ENCODE data around the gene SPDYE3.
"Not testable (repeated sequence)": the region's sequence is repeated elsewhere in the genome, so short reads cannot be mapped to it uniquely, and the experiment has no call there.

Gene SPDYE3

DNA sequence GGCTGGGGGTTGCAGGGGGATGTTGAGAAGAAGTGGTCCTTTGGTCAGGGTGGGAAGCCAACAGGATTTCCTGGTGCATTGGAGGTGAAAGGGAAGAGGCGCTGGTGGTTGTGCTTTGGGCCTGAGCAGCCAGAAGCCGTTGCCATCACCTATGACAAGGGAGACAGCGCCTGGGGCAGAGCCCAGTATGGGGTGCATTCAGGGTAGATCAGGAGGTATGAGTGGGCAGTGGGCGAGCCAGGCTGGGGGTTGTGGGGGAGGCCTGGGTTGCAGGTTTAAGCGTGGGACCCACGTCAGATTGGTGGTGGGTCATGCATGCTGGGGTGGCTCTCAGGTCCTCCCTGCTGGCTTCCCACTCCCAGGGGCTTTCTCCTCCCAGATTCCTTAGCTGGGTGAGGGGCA is 44.2 kb downstream of the SPDYE3 start:
- H3K27ac Mint-ChIP-seq = peak overlapping the region; percentile 62
- H3K27me3 Mint-ChIP-seq (ENCODE audit: low read depth) = no peaks in the 10 kb centered on the region
- no peak overlapping the region for H3K4me3 Mint-ChIP-seq
- no peaks in the 10 kb centered on the region for H3K9me3 Mint-ChIP-seq
- peaks cover 50% of the 10 kb centered on the region for H3K36me3 Mint-ChIP-seq (ENCODE audit: low read depth)
- DNase-seq (ENCODE audit: low spot score) = no peak
- peaks cover 9% of the 10 kb centered on the region for H3K4me1 Mint-ChIP-seq (ENCODE audit: low read depth)

DNA sequence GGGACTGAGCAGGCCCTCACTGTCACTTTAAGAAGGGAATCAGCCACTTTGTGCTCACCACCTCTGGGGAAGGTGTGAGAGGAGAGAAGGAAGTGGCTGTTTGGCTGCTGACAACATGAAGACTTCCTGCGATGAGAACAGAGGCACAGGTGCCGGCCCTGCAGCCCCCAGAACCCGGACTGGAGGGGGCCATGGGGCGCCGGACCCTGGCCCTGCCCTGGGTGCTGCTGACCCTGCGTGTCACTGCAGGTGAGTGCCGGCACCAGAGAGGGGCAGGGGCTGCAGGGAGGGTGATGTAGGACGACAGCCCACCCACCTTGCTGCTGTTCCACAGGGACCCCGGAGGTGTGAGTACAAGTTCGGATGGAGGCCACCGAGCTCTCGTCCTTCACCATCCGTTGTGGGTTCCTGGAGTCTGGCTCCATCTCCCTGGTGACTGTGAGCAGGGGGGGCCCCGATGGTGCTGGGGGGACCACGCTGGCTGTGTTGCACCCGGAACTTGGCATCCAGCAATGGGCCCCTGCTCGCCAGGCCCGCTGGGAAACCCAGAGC is 44.8 kb downstream of the SPDYE3 start:
- H3K27me3 Mint-ChIP-seq (ENCODE audit: low read depth); H3K4me3 Mint-ChIP-seq; DNase-seq (ENCODE audit: low spot score); H3K27ac Mint-ChIP-seq; H3K9me3 Mint-ChIP-seq; H3K4me1 Mint-ChIP-seq (ENCODE audit: low read depth): not testable (repeated sequence)
- peaks cover 44% of the 10 kb centered on the region for H3K36me3 Mint-ChIP-seq (ENCODE audit: low read depth)

GRCh38 chr7:100352984-100353684 is 45.6 kb downstream of the SPDYE3 start:
- H3K36me3 Mint-ChIP-seq (ENCODE audit: low read depth) = peaks cover 41% of the 10 kb centered on the region
- peaks cover 9% of the 10 kb centered on the region for H3K4me1 Mint-ChIP-seq (ENCODE audit: low read depth)
- H3K4me3 Mint-ChIP-seq = no peak overlapping the region
- no peaks in the 10 kb centered on the region for H3K27me3 Mint-ChIP-seq (ENCODE audit: low read depth)
- no peak overlapping the region for H3K27ac Mint-ChIP-seq
- no peak for DNase-seq (ENCODE audit: low spot score)
- H3K9me3 Mint-ChIP-seq = no peaks in the 10 kb centered on the region

DNA sequence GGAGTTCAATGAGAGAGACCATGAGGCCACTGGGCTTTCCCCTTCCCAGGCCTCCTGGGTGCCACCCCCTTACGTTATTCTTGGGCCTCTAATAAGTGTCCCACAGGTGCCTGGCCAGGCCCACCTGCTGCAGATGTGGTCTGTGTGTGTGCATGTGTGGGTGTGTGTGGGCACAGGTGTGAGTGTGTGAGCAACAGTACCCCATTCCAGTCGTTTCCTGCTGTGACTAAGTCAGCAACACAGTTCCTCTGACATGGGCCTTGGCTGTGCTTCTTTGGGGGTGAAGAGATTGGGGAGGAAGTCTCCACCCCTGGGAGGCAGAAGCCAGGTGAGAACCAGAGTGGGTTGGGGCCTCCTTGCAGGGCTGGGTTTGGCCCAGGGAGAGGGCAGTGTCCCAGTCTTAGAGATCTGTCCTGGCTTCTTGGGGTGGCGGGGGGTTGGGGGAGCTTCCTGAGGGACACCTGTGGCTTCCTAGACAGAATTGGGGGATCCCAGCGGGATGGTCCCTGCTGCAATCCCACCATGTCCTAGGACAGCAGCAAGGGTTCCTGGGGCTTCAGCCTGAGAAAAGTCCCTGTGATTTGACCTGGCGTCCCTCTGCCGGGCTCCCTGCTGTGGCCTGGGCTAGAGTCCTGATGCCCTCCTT is 46.3 kb downstream of the SPDYE3 start:
- Mint-ChIP-seq H3K9me3 (no peaks in the 10 kb centered on the region), H3K27me3 (ENCODE audit: low read depth) (no peaks in the 10 kb centered on the region), H3K4me1 (ENCODE audit: low read depth) (peaks cover 9% of the 10 kb centered on the region), H3K4me3 (no peak overlapping the region), H3K36me3 (ENCODE audit: low read depth) (peaks cover 38% of the 10 kb centered on the region), H3K27ac (peak overlapping the region; percentile 31)
- no peak for DNase-seq (ENCODE audit: low spot score)

DNA sequence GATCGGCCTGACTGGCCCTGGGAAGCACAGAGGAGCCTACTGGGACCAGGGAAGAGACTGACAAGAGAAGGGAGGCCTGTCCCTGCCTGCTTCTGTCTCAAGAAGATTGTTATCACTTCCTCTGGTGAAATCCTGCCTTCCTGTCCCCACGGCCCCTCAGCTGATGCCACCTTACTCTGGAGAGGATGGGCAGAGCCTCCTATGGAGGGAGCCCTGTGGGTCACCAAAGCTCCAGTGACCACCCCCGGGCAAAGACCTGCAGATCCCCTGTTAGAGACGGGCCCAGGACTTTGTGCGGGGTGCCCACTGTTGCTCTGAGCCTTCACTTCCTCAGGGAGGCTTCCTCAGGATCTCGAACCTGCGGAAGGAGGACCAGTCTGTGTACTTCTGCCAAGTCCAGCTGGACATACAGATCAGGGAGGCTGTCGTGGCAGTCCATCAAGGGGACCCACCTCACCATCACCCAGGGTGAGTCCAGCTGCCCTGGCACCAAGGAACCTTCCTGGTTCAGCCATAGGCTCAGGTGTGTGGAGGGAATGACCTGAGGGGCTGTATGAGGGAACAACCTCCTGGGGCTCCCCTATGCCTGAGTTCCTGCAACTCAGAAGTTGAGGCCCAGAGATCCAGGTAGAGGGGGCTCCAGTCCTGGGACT is 49.0 kb downstream of the SPDYE3 start:
- no peak for DNase-seq (ENCODE audit: low spot score)
- Mint-ChIP-seq H3K4me3 (no peak overlapping the region), H3K27ac (no peak overlapping the region), H3K36me3 (ENCODE audit: low read depth) (peaks cover 30% of the 10 kb centered on the region), H3K9me3 (no peaks in the 10 kb centered on the region), H3K27me3 (ENCODE audit: low read depth) (no peaks in the 10 kb centered on the region), H3K4me1 (ENCODE audit: low read depth) (peaks cover 3% of the 10 kb centered on the region)

DNA sequence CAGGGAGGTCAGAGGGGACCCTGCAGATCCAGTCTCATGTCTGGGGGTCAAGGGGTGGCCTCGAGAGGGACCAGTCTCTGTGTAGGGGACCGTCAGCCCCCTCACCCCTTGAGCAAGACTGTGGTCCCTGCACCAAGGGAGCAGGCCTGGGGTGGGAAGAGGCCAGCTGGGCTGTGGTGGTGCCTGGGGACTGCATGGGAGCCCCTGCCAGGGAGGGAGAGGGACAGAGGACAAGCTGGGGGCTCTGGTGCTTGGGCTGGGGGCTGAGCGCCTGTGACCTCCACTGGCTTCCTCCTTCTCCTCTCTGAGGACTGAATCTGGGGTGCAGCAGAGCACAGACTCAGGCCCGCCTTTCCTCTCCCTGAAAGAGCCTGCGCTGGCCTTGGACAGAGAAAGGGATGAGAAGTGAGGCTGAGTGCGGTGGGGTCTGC is 49.6 kb downstream of the SPDYE3 start:
- no peaks in the 10 kb centered on the region for H3K27me3 Mint-ChIP-seq (ENCODE audit: low read depth)
- no peak for DNase-seq (ENCODE audit: low spot score)
- no peaks in the 10 kb centered on the region for H3K9me3 Mint-ChIP-seq
- peaks cover 34% of the 10 kb centered on the region for H3K36me3 Mint-ChIP-seq (ENCODE audit: low read depth)
- peaks cover 2% of the 10 kb centered on the region for H3K4me1 Mint-ChIP-seq (ENCODE audit: low read depth)
- H3K4me3 Mint-ChIP-seq = no peak overlapping the region
- H3K27ac Mint-ChIP-seq = no peak overlapping the region

DNA sequence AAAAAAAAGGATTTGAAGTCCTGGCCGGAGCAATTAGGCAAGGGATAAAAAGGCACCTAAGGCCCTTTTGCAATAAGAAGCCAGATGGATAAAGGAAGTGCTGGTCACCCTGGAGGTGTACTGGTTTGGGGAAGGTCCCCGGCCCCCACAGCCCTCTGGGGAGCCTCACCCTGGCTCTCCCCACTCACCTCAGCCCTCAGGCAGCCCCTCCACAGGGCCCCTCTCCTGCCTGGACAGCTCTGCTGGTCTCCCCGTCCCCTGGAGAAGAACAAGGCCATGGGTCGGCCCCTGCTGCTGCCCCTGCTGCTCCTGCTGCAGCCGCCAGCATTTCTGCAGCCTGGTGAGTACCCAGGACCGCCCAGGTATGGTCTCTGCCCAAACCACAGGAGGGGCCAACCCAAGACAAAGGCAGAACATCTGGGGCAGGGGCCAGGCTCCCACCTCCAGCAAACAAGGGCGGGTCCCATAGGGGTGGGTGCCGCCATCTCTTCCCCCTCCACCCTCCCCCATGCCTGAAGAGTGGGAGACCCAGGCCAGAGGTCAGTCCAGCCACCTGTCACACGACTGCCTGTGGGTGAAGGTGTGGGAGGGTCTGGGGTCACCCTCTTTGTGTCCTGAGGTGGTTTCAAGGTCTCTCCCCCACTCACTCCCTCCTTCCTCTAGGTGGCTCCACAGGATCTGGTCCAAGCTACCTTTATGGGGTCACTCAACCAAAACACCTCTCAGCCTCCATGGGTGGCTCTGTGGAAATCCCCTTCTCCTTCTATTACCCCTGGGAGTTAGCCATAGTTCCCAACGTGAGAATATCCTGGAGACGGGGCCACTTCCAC is 50.7 kb downstream of the SPDYE3 start, which contains the start of gene PILRB:
PILRB (plus strand) TSS at position 91 of the 830 bp plus-strand sequence; CDS start at position 277, 186 bp downstream.
- DNase-seq (ENCODE audit: low spot score) = no peak
- H3K27ac Mint-ChIP-seq = no peak within 1 kb of the TSS

GRCh38 chr7:100358857-100359212 is 51.3 kb downstream of the SPDYE3 start:
- H3K4me3 Mint-ChIP-seq = no peak overlapping the region
- H3K9me3 Mint-ChIP-seq = no peaks in the 10 kb centered on the region

More for the DNA sequence above, 50.7 kb downstream of the SPDYE3 start, which contains the start of gene PILRB:
- Mint-ChIP-seq H3K9me3 (no peaks in the 10 kb centered on the region), H3K27me3 (ENCODE audit: low read depth) (no peaks in the 10 kb centered on the region), H3K36me3 (ENCODE audit: low read depth) (peaks cover 44% of the 10 kb centered on the region), H3K4me3 (no peak within 1 kb of the TSS), H3K4me1 (ENCODE audit: low read depth) (peaks cover 2% of the 10 kb centered on the region)

DNA sequence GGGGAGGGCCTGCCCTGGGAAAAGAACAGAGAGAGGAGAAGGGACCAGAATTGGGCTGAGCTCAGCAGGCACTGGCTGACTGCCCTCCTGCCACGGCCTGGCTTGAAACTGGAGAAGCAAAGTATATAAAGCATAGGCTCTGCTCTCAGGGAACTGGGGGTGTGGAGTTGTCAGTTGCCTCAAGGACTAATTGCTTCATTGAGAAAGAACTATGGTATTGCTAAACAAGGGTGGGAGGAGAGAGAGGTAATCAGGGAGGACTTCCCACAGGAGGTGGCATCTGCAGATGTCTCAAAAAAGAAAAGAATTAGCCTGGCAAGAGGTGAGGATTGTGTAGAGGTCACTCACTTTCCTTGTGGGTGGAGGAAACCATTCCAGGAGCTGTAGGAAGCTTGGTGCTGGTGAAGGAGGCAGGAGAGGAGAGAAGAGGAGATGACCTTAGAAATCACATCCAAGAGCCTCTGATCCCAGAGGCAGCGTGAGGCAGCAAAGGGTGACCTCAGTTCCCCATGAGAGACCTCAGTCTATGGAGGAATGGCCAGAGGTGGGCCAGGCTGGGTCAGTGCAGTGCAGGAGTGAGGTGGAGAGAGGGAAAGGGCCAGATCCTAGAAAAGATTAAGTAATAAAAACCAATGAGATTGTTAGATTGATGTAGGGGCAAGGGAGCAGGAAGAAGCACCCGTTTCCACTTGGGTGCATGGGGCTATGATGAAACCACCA is 52.8 kb downstream of the SPDYE3 start:
- Mint-ChIP-seq H3K27me3 (ENCODE audit: low read depth) (no peaks in the 10 kb centered on the region), H3K4me1 (ENCODE audit: low read depth) (peaks cover 8% of the 10 kb centered on the region), H3K36me3 (ENCODE audit: low read depth) (peaks cover 51% of the 10 kb centered on the region), H3K9me3 (no peaks in the 10 kb centered on the region), H3K4me3 (no peak overlapping the region), H3K27ac (no peak overlapping the region)
- no peak for DNase-seq (ENCODE audit: low spot score)

More at GRCh38 chr7:100358857-100359212, 51.3 kb downstream of the SPDYE3 start:
- Mint-ChIP-seq H3K36me3 (ENCODE audit: low read depth) (peaks cover 47% of the 10 kb centered on the region), H3K4me1 (ENCODE audit: low read depth) (no peaks in the 10 kb centered on the region), H3K27ac (no peak overlapping the region), H3K27me3 (ENCODE audit: low read depth) (no peaks in the 10 kb centered on the region)
- DNase-seq (ENCODE audit: low spot score) = no peak

DNA sequence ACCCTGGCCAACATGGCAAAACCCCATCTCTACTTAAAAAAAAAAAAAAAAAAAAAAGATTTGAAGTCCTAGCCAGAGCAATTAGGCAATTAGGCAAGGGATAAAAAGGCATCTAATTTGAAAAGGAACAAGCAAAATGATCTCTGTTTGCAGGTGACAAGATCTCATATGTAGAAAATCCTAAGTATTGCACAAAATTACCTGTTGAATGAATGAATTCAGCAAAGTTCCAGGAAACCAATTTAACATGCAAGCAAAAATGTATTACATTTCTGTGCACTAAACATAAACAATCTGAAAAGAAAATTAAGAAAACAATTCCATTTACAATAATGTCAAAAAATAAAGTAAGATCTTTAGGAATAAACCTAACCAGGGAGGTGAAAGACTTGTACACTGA is 55.6 kb downstream of the SPDYE3 start:
- Mint-ChIP-seq H3K27me3 (ENCODE audit: low read depth) (no peaks in the 10 kb centered on the region), H3K4me1 (ENCODE audit: low read depth) (peaks cover 19% of the 10 kb centered on the region), H3K9me3 (no peaks in the 10 kb centered on the region), H3K27ac (no peak overlapping the region), H3K4me3 (no peak overlapping the region), H3K36me3 (ENCODE audit: low read depth) (peaks cover 61% of the 10 kb centered on the region)
- DNase-seq (ENCODE audit: low spot score) = no peak

- H3K9me3 Mint-ChIP-seq; H3K27ac Mint-ChIP-seq; H3K4me3 Mint-ChIP-seq; H3K27me3 Mint-ChIP-seq (ENCODE audit: low read depth); DNase-seq (ENCODE audit: low spot score): not testable (repeated sequence)
- Mint-ChIP-seq H3K4me1 (ENCODE audit: low read depth) (peaks cover 19% of the 10 kb centered on the region), H3K36me3 (ENCODE audit: low read depth) (peaks cover 61% of the 10 kb centered on the region)
These were observed 56.3 kb downstream of the SPDYE3 start for GRCh38 chr7:100363797-100364196.

GRCh38 chr7:100364480-100364879 is 57.0 kb downstream of the SPDYE3 start:
- no peak for DNase-seq (ENCODE audit: low spot score)
- Mint-ChIP-seq H3K4me3 (no peak overlapping the region), H3K4me1 (ENCODE audit: low read depth) (peaks cover 22% of the 10 kb centered on the region), H3K36me3 (ENCODE audit: low read depth) (peaks cover 58% of the 10 kb centered on the region), H3K27ac (peak overlapping the region; percentile 6), H3K27me3 (ENCODE audit: low read depth) (no peaks in the 10 kb centered on the region), H3K9me3 (no peaks in the 10 kb centered on the region)

GRCh38 chr7:100365998-100366367 is 58.5 kb downstream of the SPDYE3 start:
- H3K27me3 Mint-ChIP-seq (ENCODE audit: low read depth) = not testable (repeated sequence)
- H3K4me1 Mint-ChIP-seq (ENCODE audit: low read depth) = peaks cover 22% of the 10 kb centered on the region

More at GRCh38 chr7:100365998-100366367, 58.5 kb downstream of the SPDYE3 start:
- DNase-seq (ENCODE audit: low spot score); H3K4me3 Mint-ChIP-seq; H3K9me3 Mint-ChIP-seq: not testable (repeated sequence)
- Mint-ChIP-seq H3K27ac (peak overlapping the region; percentile 83), H3K36me3 (ENCODE audit: low read depth) (peaks cover 49% of the 10 kb centered on the region)
